VCaP (cell line): ENCODE results near the gene RPL27.

Experiments
- H3K27ac ChIP-seq: fragments of 450-650 bp; 2 replicates; pipeline ENCODE4 v1.5.1; 2017
- CTCF ChIP-seq: fragments of 450-650 bp; conservative IDR thresholded peaks from 2 replicates; pipeline ENCODE4 v1.5.1; 2017; ENCODE audit warnings: mild to moderate bottlenecking, moderate library complexity

Gene RPL27

GRCh38 chr17:43027091-43028032, 29.1 kb downstream of the RPL27 start:
- no peak overlapping the region for H3K27ac ChIP-seq
- no peak for TF ChIP-seq CTCF

GRCh38 chr17:43028221-43028861, 30.1 kb downstream of the RPL27 start:
- H3K27ac ChIP-seq, result no peak overlapping the region
- no peak for TF ChIP-seq CTCF

GRCh38 chr17:43030137-43030767, 32.0 kb downstream of the RPL27 start:
- no peak for TF ChIP-seq CTCF
- H3K27ac ChIP-seq, result no peak overlapping the region

GRCh38 chr17:43031666-43032065, 33.4 kb downstream of the RPL27 start:
- no peak for TF ChIP-seq CTCF
- no peak overlapping the region for H3K27ac ChIP-seq

- TF ChIP-seq CTCF, result no peak
- H3K27ac ChIP-seq, result no peak overlapping the region; the same call in 1 of the 2 replicates
These were observed 36.0 kb downstream of the RPL27 start for GRCh38 chr17:43033948-43034881.

- no peak for TF ChIP-seq CTCF
- H3K27ac ChIP-seq, result no peak overlapping the region
These were observed 36.7 kb downstream of the RPL27 start for GRCh38 chr17:43034894-43035293.
